Activated T-helper 2 cell treated with anti-CD3 and anti-CD28 coated beads, Interferon-gamma antibody, Interleukin-2, Interleukin-4, amounts not matched to agents 10 μg/mL and 5 μg/mL and 100 μg/mL, durations not matched to agents 14 hours and 24 hours and 36 hours (primary cell): ENCODE data around the gene TMEM107. TPM values are rescaled to one million over a fixed set of nuclear protein-coding genes. Genes with fewer than 3 reads are reported as not detected.

Experiments
- DNase-seq: peaks from one replicate; pipeline ENCODE4 v3.0.0; 2021; ENCODE audit warnings: low spot score
- H3K27ac Mint-ChIP-seq: one replicate; pipeline ENCODE4 v1.8.0; 2021; ENCODE audit warnings: mixed read lengths
- H3K27me3 Mint-ChIP-seq: one replicate; pipeline ENCODE4 v1.8.0; 2021; ENCODE audit warnings: low read depth, mixed read lengths
- H3K36me3 Mint-ChIP-seq: one replicate; pipeline ENCODE4 v1.8.0; 2021; ENCODE audit warnings: low read depth, mixed read lengths
- H3K4me1 Mint-ChIP-seq: one replicate; pipeline ENCODE4 v1.8.0; 2021; ENCODE audit warnings: low read depth, mixed read lengths
- H3K4me3 Mint-ChIP-seq: one replicate; pipeline ENCODE4 v1.8.0; 2021; ENCODE audit warnings: low read depth, mild to moderate bottlenecking, moderate library complexity, mixed read lengths
- H3K9me3 Mint-ChIP-seq: one replicate; pipeline ENCODE4 v1.8.0; 2021; ENCODE audit warnings: mixed read lengths
- intact Hi-C: fragments of 100-400 bp; cut with micrococcal nuclease; formaldehyde crosslinking; loops from one replicate; pipeline ENCODE4 v1.15.1; 2023
- total RNA-seq: library from RNA; stranded (reverse); gene quantifications from 2 replicates; pipeline ENCODE4 v1.2.3, GENCODE V29; 2022

The TMEM107 gene
- total RNA-seq, 1 donor from 2014 or later, result 25.0 TPM

DNA sequence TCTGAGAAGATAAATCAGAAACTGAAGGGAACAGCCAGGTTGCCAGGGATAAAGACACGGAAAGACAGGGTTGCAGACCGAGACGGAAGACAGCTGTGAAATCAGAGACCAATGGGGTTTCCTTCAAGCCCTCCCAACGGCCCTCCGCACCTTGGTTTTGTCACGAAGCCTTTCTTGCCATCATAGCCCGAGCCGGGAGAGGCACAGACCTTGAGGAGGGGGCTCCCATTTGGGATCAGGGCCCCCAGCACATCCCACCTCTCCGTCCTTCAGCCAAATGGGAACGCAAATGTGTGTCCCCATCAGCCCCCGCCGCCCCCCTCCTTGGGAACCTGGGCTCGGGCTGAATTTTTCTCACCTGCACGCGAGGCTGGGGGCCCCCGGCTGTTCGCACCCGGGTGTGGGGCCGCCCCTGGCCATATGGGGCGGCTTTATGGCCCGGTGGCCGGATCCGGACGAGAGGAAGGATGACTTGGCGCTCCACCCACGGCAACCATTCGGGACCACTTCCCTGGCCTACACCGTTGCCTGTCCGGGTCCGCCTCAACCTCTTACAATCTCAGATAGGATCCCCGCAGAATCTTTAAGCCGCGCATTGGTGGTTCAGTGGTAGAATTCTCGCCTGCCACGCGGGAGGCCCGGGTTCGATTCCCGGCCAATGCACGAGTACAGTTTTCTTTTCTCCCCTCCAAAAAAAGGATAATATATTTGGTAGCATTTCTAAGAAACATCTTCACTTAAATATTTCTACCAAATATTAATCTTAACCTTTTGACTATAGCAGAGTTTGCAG lies 50.8 kb downstream of the TMEM107 start:
- peak; percentile 78 for DNase-seq
- Mint-ChIP-seq H3K4me3 (peak overlapping the region; percentile 87), H3K36me3 (no peaks in the 10 kb centered on the region), H3K4me1 (peaks cover 47% of the 10 kb centered on the region), H3K27ac (peak overlapping the region; percentile 78), H3K9me3 (no peaks in the 10 kb centered on the region), H3K27me3 (peaks cover 42% of the 10 kb centered on the region)
- intact Hi-C loops, result loop anchor here (2.0 to 10.0 kb wide), 2 partner anchors 241 to 439 kb away; partner anchors contain the start of genes CHD3 and TP53

DNA sequence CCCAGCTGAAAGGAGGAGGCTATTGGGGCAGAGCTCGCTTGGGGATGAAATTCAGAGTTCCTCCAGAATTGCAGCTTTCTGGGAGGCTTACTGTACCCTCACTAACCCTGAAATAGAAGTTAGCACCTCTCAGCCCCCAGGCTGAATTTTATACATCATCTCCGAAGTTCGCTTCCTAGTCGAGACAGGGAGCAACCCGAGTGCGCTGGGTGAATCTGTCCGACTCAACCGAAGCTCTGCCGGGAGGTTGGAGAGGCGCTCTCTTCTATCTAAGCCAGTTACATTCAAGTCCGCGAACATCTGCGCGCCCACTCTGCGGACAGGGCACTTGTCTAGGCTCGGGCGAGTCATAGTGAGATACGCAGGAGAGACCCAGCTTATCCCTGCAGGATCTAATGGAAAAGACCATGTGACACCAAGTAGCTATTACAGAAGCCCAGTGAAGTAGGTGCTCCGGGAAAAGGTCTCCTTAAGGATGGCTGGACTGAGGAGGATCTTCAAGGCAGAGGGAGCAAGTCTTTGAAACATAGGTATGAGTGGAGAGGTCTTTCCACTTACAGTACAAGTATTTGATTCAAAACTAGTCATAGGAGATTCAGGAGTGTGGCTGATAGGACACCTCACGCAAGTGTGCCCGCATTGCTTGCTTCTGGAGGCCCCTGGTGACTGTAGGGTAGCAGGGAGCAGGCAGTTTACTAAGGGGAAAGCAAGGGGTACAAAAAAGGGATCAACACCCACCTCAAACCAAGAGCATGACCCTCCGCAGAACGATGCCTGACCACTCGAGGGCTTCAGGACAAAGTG lies 51.6 kb downstream of the TMEM107 start:
- no peaks in the 10 kb centered on the region for H3K36me3 Mint-ChIP-seq
- no peak for DNase-seq
- peak overlapping the region; percentile 87 for H3K4me3 Mint-ChIP-seq
- H3K27me3 Mint-ChIP-seq, result peaks cover 34% of the 10 kb centered on the region
- intact Hi-C loops, result loop anchor here (1.0 to 10.0 kb wide), 7 partner anchors 32 to 438 kb away; partner anchors contain the start of genes CHD3, SLC25A35 and TP53
- H3K4me1 Mint-ChIP-seq, result peaks cover 55% of the 10 kb centered on the region
- no peaks in the 10 kb centered on the region for H3K9me3 Mint-ChIP-seq
- H3K27ac Mint-ChIP-seq, result peak overlapping the region; percentile 72

DNA sequence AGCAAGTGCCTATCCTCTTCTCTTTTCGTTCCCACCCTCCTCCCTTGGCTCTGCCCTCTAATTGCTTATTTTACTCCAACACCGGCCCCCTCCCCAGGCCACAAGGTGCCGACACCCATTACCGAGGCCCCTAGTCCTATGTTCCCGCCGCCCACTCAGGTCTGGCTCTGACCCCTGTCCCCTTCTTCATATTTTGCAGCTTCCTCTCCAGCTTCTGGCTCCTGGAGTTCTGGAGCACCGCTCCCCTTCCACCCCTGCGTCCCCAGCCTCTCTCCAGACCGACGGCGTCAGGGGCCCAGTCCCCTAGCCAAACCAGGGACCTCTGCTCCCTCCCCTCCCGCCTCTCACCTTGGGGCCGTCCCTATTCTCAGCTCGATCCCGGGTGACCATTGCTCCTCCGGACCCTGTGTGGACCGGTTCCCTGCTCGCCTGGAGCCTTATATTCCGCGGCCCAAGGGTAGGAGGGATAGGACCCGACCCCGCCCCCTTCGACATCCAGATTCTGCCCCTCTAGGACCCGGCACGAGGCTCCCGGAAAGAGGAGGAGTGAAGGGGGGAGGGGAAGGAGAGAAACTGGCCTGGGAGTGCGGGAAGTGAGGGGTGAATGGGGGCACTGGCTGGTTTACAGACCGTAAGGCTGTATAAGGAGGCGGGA lies 52.4 kb downstream of the TMEM107 start, which contains the start of gene HES7:
HES7 (minus strand) TSS at position 412 of the 655 bp plus-strand sequence; CDS start at position 390, 22 bp downstream.
- no peaks in the 10 kb centered on the region for H3K9me3 Mint-ChIP-seq
- peaks cover 32% of the 10 kb centered on the region for H3K27me3 Mint-ChIP-seq
- H3K4me3 Mint-ChIP-seq, result peak within 1 kb of the TSS; percentile 87
- H3K4me1 Mint-ChIP-seq, result peaks cover 56% of the 10 kb centered on the region
- no peak for DNase-seq
- no peaks in the 10 kb centered on the region for H3K36me3 Mint-ChIP-seq
- intact Hi-C loops, result loop anchor here (1.0 to 10.0 kb wide), 7 partner anchors 32 to 437 kb away; partner anchors contain the start of genes CHD3, SLC25A35 and TP53
- H3K27ac Mint-ChIP-seq, result peak within 1 kb of the TSS; percentile 72

GRCh38 chr17:8122924-8123694 lies 53.1 kb downstream of the TMEM107 start:
- Mint-ChIP-seq H3K36me3 (no peaks in the 10 kb centered on the region), H3K27me3 (peaks cover 36% of the 10 kb centered on the region), H3K9me3 (no peaks in the 10 kb centered on the region), H3K4me3 (peak overlapping the region; percentile 87), H3K4me1 (peaks cover 62% of the 10 kb centered on the region), H3K27ac (peak overlapping the region; percentile 67)
- intact Hi-C loops, result loop anchor here (5.0 to 10.0 kb wide), 4 partner anchors 49 to 281 kb away; partner anchors contain the start of genes CHD3 and SLC25A35
- DNase-seq, result peak; percentile 39

Other genes starting within 250 kb of the TMEM107 start
- gene KCNAB3, start 246.5 kb downstream of the TMEM107 start, total RNA-seq, result 9.9 and 11.3 TPM in 2 replicates
- gene TRAPPC1, start 244.4 kb downstream of the TMEM107 start, total RNA-seq, result 156 and 190 TPM in 2 replicates
- 60.0 and 60.3 TPM in 2 replicates for gene CNTROB, start 244.2 kb downstream of the TMEM107 start, total RNA-seq
- gene GUCY2D, start 173.8 kb downstream of the TMEM107 start, total RNA-seq, result not detected in 2 replicates
- not detected in 2 replicates for gene ALOX15B, start 137.3 kb downstream of the TMEM107 start, total RNA-seq
- gene ALOX12B, start 88.7 kb downstream of the TMEM107 start, total RNA-seq, result 0.87 and 1.4 TPM in 2 replicates
- not detected in 2 replicates for gene ALOXE3, start 57.9 kb downstream of the TMEM107 start, total RNA-seq
- gene HES7, start 52.3 kb downstream of the TMEM107 start, total RNA-seq, result 2.4 and 3.1 TPM in 2 replicates
- 41.8 and 43.2 TPM in 2 replicates for gene PER1, start 24.0 kb downstream of the TMEM107 start, total RNA-seq
- gene VAMP2, start 13.4 kb downstream of the TMEM107 start, total RNA-seq, result 44.6 and 44.7 TPM in 2 replicates
- gene BORCS6, start 13.8 kb upstream of the TMEM107 start, total RNA-seq, result 7.8 and 8.0 TPM in 2 replicates
- gene AURKB, start 34.2 kb upstream of the TMEM107 start, total RNA-seq, result 113 TPM in 2 replicates
- gene CTC1, start 71.7 kb upstream of the TMEM107 start, total RNA-seq, result 76.7 and 81.0 TPM in 2 replicates
- gene PFAS, start 72.9 kb upstream of the TMEM107 start, total RNA-seq, result 165 and 174 TPM in 2 replicates
- 61.4 and 64.1 TPM in 2 replicates for gene RANGRF, start 112.3 kb upstream of the TMEM107 start, total RNA-seq
- 6.8 and 7.4 TPM in 2 replicates for gene SLC25A35, start 119.0 kb upstream of the TMEM107 start, total RNA-seq
- gene ARHGEF15, start 133.9 kb upstream of the TMEM107 start, total RNA-seq, result not detected in 2 replicates
- gene ODF4, start 163.5 kb upstream of the TMEM107 start, total RNA-seq, result not detected in 2 replicates
- gene RPL26, start 206.8 kb upstream of the TMEM107 start, total RNA-seq, result 2,352 and 2,379 TPM in 2 replicates
- not detected in 2 replicates for gene RNF222, start 221.4 kb upstream of the TMEM107 start, total RNA-seq